ENCODE measurements around the gene PAK1.

PAK1 gene

DNA sequence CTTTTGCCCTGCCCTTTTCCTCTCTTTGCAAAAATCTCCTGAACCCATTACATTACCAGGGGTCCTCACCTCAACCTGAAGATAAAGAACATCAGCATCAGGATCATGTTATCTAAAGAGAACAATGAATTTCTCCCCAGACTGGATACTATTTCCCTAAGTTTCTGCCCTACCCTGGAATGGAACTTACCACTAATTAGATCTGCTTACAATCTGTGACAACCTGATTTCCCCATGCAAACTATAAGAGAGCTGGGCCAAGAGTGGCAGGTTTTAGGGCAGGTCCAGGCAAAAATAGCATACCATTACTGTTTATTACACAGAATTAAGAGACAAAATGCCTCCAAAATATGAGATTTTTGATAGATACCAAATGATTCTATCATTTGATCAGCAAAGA lies 114.4 kb downstream of the PAK1 start:
- no peaks in the 10 kb centered on the region for H3K9me3 ChIP-seq
- H3K4me1 ChIP-seq, result no peaks in the 10 kb centered on the region
- H3K4me3 ChIP-seq, result no peak overlapping the region
- H3K27me3 ChIP-seq, result no peaks in the 10 kb centered on the region
- TF ChIP-seq, protein P1, sequence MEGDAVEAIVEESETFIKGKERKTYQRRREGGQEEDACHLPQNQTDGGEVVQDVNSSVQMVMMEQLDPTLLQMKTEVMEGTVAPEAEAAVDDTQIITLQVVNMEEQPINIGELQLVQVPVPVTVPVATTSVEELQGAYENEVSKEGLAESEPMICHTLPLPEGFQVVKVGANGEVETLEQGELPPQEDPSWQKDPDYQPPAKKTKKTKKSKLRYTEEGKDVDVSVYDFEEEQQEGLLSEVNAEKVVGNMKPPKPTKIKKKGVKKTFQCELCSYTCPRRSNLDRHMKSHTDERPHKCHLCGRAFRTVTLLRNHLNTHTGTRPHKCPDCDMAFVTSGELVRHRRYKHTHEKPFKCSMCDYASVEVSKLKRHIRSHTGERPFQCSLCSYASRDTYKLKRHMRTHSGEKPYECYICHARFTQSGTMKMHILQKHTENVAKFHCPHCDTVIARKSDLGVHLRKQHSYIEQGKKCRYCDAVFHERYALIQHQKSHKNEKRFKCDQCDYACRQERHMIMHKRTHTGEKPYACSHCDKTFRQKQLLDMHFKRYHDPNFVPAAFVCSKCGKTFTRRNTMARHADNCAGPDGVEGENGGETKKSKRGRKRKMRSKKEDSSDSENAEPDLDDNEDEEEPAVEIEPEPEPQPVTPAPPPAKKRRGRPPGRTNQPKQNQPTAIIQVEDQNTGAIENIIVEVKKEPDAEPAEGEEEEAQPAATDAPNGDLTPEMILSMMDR (IDR thresholded peaks at IDR 0.05), result no peak
- H3K36me3 ChIP-seq, result peaks cover 6 to 11% (median 8%) of the 10 kb centered on the region in 3 donors
- intact Hi-C loops (cut with DNase I; ENCODE audit: low total_unique reads), result no loop called here
- no peak overlapping the region for H3K27ac ChIP-seq
- DNase-seq, result no peak

DNA sequence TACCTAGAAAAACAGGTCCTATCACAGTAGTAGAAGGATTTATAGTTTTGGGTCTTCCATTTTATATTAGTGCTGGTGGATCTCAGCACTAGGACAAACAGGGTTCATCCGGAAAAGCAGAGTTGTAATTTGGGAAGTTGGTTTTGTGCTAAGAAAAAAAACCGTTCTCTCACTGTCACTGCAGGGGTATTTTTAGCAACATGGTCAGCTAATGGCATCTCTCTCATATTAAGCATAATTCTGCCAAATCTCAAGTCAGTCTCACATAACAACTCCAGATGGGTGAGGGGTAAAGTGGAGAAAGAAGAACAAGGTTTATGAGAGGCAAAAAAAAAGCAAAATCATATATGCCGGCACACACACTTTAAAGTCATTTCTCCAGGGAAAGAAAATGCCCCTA lies 120.8 kb downstream of the PAK1 start:
- no peak overlapping the region for H3K27ac ChIP-seq
- intact Hi-C loops (cut with DNase I; ENCODE audit: low total_unique reads), result no loop called here

DNA sequence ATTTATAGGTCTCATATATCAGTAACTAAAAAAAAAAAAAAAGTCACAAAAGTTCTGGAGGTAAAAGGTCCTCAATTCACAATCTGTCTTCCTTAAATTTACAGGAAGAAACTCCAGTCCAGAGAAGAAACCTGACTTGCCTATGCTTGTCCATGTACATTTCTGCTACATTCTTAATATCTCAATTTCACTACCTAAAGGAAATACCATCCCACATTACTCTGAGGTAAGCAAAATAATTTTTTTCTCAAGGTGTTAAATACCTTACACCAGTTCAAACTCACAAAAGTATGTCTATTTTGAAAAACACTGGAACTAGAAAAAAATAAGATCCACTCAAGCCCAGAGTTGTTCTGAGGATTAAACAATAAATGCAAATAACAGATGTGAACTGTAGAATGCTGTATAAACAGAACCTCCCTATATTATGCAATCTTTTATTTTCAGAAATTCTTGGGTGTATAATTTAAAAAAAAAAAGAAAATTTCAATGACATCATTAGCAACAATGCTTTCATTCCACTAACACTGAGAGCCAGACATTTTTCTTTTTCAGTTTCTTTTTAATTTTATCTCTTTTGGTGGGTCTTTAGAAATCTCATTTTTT lies 122.5 kb downstream of the PAK1 start:
- TF ChIP-seq, protein P1 (IDR thresholded peaks at IDR 0.05), result no peak
- H3K4me3 ChIP-seq, result no peak overlapping the region
- intact Hi-C loops (cut with DNase I; ENCODE audit: low total_unique reads), result no loop called here
- DNase-seq, result no peak
- peaks cover 0 to 9% (median 4%) of the 10 kb centered on the region in 4 donors for H3K4me1 ChIP-seq
- peaks cover 3 to 7% (median 4%) of the 10 kb centered on the region in 3 donors for H3K36me3 ChIP-seq
- no peaks in the 10 kb centered on the region for H3K9me3 ChIP-seq
- H3K27ac ChIP-seq, result no peak overlapping the region
- H3K27me3 ChIP-seq, result no peaks in the 10 kb centered on the region

More for the DNA sequence above, 120.8 kb downstream of the PAK1 start:
- peaks cover 0 to 9% (median 4%) of the 10 kb centered on the region in 4 donors for H3K4me1 ChIP-seq
- H3K9me3 ChIP-seq, result no peaks in the 10 kb centered on the region
- no peak overlapping the region for H3K4me3 ChIP-seq
- peaks cover 3 to 11% (median 8%) of the 10 kb centered on the region in 3 donors for H3K36me3 ChIP-seq
- TF ChIP-seq, protein P1 (IDR thresholded peaks at IDR 0.05), result no peak
- DNase-seq, result no peak
- H3K27me3 ChIP-seq, result no peaks in the 10 kb centered on the region

DNA sequence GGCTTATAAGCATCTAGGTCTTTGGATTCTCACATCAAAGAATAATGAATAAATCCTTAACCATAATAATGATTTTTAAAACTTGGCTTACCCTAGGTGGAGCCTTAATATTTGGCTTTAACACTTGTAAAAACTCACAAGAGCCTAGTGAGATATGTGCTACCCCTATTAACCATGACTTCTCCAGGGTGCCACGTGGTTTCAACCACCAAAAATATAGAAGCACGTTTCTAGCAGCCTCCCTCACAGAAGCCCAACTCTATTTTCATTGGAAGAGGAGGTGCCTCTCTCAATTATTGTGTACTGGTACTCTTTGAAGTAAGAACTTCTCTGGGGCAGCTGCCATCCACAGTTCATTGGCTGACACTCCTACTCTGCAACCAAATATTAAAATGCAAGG lies 125.9 kb downstream of the PAK1 start:
- no peak for DNase-seq
- Histone ChIP-seq H3K4me1 (peaks cover 0 to 4% (median 1%) of the 10 kb centered on the region in 4 donors), H3K4me3 (no peak overlapping the region), H3K27ac (no peak overlapping the region), H3K27me3 (no peaks in the 10 kb centered on the region), H3K9me3 (no peaks in the 10 kb centered on the region), H3K36me3 (peaks cover 0 to 10% (median 3%) of the 10 kb centered on the region in 3 donors)
- TF ChIP-seq, protein P1 (IDR thresholded peaks at IDR 0.05), result no peak
- intact Hi-C loops (cut with DNase I; ENCODE audit: low total_unique reads), result no loop called here

DNA sequence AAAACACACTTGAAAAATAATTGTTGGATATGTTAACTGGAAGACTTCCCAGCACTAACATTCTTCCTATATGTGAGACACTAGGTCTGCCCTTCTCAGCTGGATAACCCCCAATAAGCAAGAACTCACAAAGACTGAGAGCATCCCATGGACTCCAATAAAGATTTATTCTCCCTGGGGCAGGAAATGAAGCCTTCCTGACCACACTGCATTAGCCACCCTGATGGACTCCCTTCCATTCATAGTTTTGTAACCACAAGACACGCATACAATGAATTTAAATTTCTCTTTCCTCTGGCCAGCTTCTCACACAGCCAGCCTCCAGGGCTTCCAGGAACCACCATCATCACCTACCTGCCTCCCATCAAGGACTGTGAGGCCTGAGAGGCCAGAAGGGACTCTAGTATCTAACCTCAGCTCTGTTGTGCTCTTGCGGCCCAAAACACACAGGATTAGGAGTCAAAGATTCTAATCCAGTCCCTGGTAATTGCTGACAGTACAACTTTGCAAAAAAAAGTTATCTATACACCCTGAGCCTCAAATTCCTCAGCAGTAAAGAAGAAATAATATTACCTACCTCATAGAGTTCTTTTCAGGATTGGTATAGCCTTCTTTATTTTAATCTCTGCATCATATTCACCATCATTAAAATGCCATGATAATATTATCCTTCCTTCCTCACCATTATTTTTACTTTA lies 126.8 kb downstream of the PAK1 start:
- intact Hi-C loops (cut with DNase I; ENCODE audit: low total_unique reads), result no loop called here
- DNase-seq, result no peak
- Histone ChIP-seq H3K9me3 (no peaks in the 10 kb centered on the region), H3K36me3 (peaks cover 0 to 18% (median 6%) of the 10 kb centered on the region in 3 donors), H3K27me3 (no peaks in the 10 kb centered on the region), H3K4me1 (no peaks in the 10 kb centered on the region), H3K4me3 (no peak overlapping the region), H3K27ac (no peak overlapping the region)
- TF ChIP-seq, protein P1 (IDR thresholded peaks at IDR 0.05), result no peak
